Body of pancreas (tissue), 4 donors: ENCODE measurements around the gene SF3B3. TPM values are rescaled to one million over a fixed set of nuclear protein-coding genes. Genes with fewer than 3 reads are reported as not detected.

Experiments
- ATAC-seq: fragments of 150-250 bp; one replicate; pipeline ENCODE4 v1.9.1; 2016
- DNase-seq, 4 donors: peaks; one replicate each; pipeline ENCODE4 v3.0.0-alpha.2; 2019
- H3K27ac ChIP-seq, 4 donors: fragments of 200-600 bp; sonication (generic); 1 replicate in 3 of 4; 2 replicates in 1 of 4; pipeline versions ENCODE4 v1.5.1 to v1.6.1; 2016 to 2019; ENCODE audit warnings: mild to moderate bottlenecking in 1 of 4, mixed read lengths in 1 of 4, moderate library complexity in 1 of 4
- H3K27me3 ChIP-seq, 2 donors: fragments of 200-600 bp; sonication (generic); one replicate each; pipeline ENCODE4 v1.6.0; 2016; ENCODE audit warnings: mild to moderate bottlenecking in 1 of 2
- H3K36me3 ChIP-seq, 2 donors: fragments of 200-600 bp; sonication (generic); replicated peaks in 1 of 2; 2 replicates each; pipeline ENCODE4 v1.5.1; 2016; ENCODE audit warnings: low read depth in 2 of 2; ENCODE audit not compliant: insufficient read depth in 1 of 2
- H3K4me1 ChIP-seq: fragments of 200-600 bp; sonication (generic); one replicate; pipeline ENCODE4 v1.6.0; 2016
- H3K4me3 ChIP-seq, 2 donors: fragments of 200-600 bp; sonication (generic); 1 replicate in 1 of 2; 2 replicates in 1 of 2; pipeline ENCODE4 v1.5.1; 2016 to 2019
- H3K9me3 ChIP-seq, 3 donors: fragments of 200-600 bp; sonication (generic); 1 replicate in 2 of 3; 2 replicates in 1 of 3; pipeline ENCODE4 v1.5.1; 2016
- POLR2A ChIP-seq, 3 donors: fragments of 450-650 bp; IDR thresholded peaks; one replicate each; pipeline ENCODE4 v1.6.1; 2016; ENCODE audit warnings: antibody characterized with exemption in 3 of 3, mild to moderate bottlenecking in 2 of 3
- WGBS, 2 donors: methylation state at CpG; one replicate each; pipeline ENCODE4 v1.1.5; 2017; 5-methylcytosine and 5-hydroxymethylcytosine counted together
- intact Hi-C: fragments of 100-400 bp; cut with DNase I; formaldehyde crosslinking; loops from one replicate; pipeline ENCODE4 v1.15.1; 2023
- total RNA-seq, 2 donors: library from RNA; depleted of rRNA; stranded (reverse); fragments of >200 nt; gene quantifications; one replicate each; pipeline ENCODE4 v1.1.0, GENCODE V29; 2016
- TF ChIP-seq, protein P1 (sequence below), 7 experiments: fragments of 450-650 bp in 4 of 7; fragments of 200-600 bp in 3 of 7; sonication (generic) in 3 of 7; IDR thresholded peaks; one replicate each; pipeline ENCODE4 v1.5.1; 2016 to 2019; ENCODE audit warnings: antibody characterized with exemption in 7 of 7

SF3B3 gene
- total RNA-seq, 2 donors from 2014 or later: 47.5 to 53.4 TPM

GRCh38 chr16:70576431-70577255, 53.0 kb downstream of the SF3B3 start:
- peaks cover 6% of the 10 kb centered on the region for H3K4me1 ChIP-seq
- no peak for ATAC-seq
- WGBS, 2 donors: 56 to 72% methylated on average over 9 to 10 of the region's 10 CpGs
- H3K27ac ChIP-seq: no peak overlapping the region
- H3K4me3 ChIP-seq: no peak overlapping the region
- H3K36me3 ChIP-seq: peaks cover 7 to 15% of the 10 kb centered on the region in 2 donors
- H3K9me3 ChIP-seq: no peaks in the 10 kb centered on the region
- intact Hi-C loops: no loop called here
- TF ChIP-seq, protein P1, sequence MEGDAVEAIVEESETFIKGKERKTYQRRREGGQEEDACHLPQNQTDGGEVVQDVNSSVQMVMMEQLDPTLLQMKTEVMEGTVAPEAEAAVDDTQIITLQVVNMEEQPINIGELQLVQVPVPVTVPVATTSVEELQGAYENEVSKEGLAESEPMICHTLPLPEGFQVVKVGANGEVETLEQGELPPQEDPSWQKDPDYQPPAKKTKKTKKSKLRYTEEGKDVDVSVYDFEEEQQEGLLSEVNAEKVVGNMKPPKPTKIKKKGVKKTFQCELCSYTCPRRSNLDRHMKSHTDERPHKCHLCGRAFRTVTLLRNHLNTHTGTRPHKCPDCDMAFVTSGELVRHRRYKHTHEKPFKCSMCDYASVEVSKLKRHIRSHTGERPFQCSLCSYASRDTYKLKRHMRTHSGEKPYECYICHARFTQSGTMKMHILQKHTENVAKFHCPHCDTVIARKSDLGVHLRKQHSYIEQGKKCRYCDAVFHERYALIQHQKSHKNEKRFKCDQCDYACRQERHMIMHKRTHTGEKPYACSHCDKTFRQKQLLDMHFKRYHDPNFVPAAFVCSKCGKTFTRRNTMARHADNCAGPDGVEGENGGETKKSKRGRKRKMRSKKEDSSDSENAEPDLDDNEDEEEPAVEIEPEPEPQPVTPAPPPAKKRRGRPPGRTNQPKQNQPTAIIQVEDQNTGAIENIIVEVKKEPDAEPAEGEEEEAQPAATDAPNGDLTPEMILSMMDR (IDR thresholded peaks at IDR 0.05): no peak
- TF ChIP-seq POLR2A (IDR thresholded peaks at IDR 0.05): no peak
- no peaks in the 10 kb centered on the region for H3K27me3 ChIP-seq
- no peak for DNase-seq

DNA sequence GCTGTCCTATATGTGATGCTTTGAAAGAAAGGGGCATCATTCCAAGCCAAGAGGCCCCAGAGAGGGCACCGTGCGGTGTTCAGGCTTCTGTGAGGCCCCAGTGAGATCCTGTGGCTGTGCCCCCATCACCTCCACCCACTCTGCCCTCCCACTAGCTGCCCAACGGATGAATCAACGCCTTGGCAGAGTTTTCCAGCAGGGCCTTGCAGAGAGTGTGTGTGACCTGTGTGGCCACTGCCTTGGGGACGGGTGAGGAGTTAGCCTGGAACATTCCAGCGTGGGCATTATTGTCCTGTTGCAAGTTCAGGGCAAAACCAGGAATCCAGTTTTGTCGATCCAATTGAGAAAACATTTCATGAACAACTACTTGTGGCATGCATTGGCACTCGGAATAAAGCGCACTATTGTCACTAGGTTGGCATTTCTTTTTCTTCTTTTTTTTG, 53.7 kb downstream of the SF3B3 start:
- intact Hi-C loops: no loop called here
- TF ChIP-seq, protein P1 (IDR thresholded peaks at IDR 0.05): no peak
- no peak for TF ChIP-seq POLR2A (IDR thresholded peaks at IDR 0.05)
- Histone ChIP-seq H3K9me3 (no peaks in the 10 kb centered on the region), H3K4me3 (no peak overlapping the region), H3K36me3 (peaks cover 5 to 9% of the 10 kb centered on the region in 2 donors), H3K27ac (no peak overlapping the region), H3K4me1 (peaks cover 6% of the 10 kb centered on the region), H3K27me3 (no peaks in the 10 kb centered on the region)
- no peak for DNase-seq
- no peak for ATAC-seq
- WGBS, 2 donors: 66 to 70% methylated on average over 6 to 9 of the region's 9 CpGs

- peaks cover 6% of the 10 kb centered on the region for H3K4me1 ChIP-seq
Observed at GRCh38 chr16:70578035-70578434, 54.4 kb downstream of the SF3B3 start.

GRCh38 chr16:70579248-70579647, 55.6 kb downstream of the SF3B3 start:
- peaks cover 6% of the 10 kb centered on the region for H3K4me1 ChIP-seq
- intact Hi-C loops: no loop called here
- H3K4me3 ChIP-seq: no peak overlapping the region
- no peak for TF ChIP-seq POLR2A (IDR thresholded peaks at IDR 0.05)
- TF ChIP-seq, protein P1 (IDR thresholded peaks at IDR 0.05): no peak
- DNase-seq: no peak
- peaks cover 0 to 1% of the 10 kb centered on the region in 2 donors for H3K36me3 ChIP-seq
- no peak overlapping the region for H3K27ac ChIP-seq
- no peaks in the 10 kb centered on the region for H3K27me3 ChIP-seq
- whole genome bisulfite sequencing, 2 donors: 83 to 84% methylated on average over 5 of the region's 5 CpGs
- no peak for ATAC-seq
- H3K9me3 ChIP-seq: no peaks in the 10 kb centered on the region

More at GRCh38 chr16:70578035-70578434, 54.4 kb downstream of the SF3B3 start:
- TF ChIP-seq, protein P1 (IDR thresholded peaks at IDR 0.05): no peak
- no peak for TF ChIP-seq POLR2A (IDR thresholded peaks at IDR 0.05)
- no peak for DNase-seq
- Histone ChIP-seq H3K27ac (no peak overlapping the region), H3K27me3 (no peaks in the 10 kb centered on the region), H3K36me3 (peaks cover 0 to 3% of the 10 kb centered on the region in 2 donors), H3K9me3 (no peaks in the 10 kb centered on the region), H3K4me3 (no peak overlapping the region)
- WGBS, 2 donors: 76 to 77% methylated on average over 3 of the region's 3 CpGs
- no peak for ATAC-seq
- intact Hi-C loops: no loop called here
